Loucy (cell line): ENCODE results near the gene FAM151A.

ENCODE experiments used
- H2AFZ ChIP-seq: fragments of 200-600 bp; sonication (generic); 2 replicates; pipeline ENCODE4 v1.6.0; 2016; ENCODE audit warnings: antibody characterized with exemption, mild to moderate bottlenecking, low read length, moderate library complexity
- H3F3A ChIP-seq: fragments of 200-600 bp; 2 replicates; pipeline ENCODE4 v1.6.0; 2016; ENCODE audit warnings: antibody characterized with exemption, low read depth, mild to moderate bottlenecking
- H3K27me3 ChIP-seq: fragments of 200-600 bp; sonication (generic); 2 replicates; pipeline ENCODE4 v1.6.1; 2014; ENCODE audit warnings: low read length, mild to moderate bottlenecking; ENCODE audit not compliant: insufficient read depth, poor library complexity, severe bottlenecking
- H3K36me3 ChIP-seq: fragments of 200-600 bp; sonication (generic); 2 replicates; pipeline ENCODE4 v1.6.1; 2016; ENCODE audit warnings: low read length; ENCODE audit not compliant: insufficient read depth
- H3K4me1 ChIP-seq: fragments of 200-600 bp; sonication (generic); 2 replicates; pipeline ENCODE4 v1.5.1; 2014; ENCODE audit warnings: low read length, mild to moderate bottlenecking; ENCODE audit not compliant: insufficient read depth, poor library complexity, severe bottlenecking
- H3K4me2 ChIP-seq: fragments of 200-600 bp; sonication (generic); 2 replicates; pipeline ENCODE4 v1.6.0; 2014; ENCODE audit warnings: antibody characterized with exemption, low read length, low read depth, mild to moderate bottlenecking; ENCODE audit not compliant: poor library complexity, severe bottlenecking
- H3K4me3 ChIP-seq: fragments of 200-600 bp; sonication (generic); 2 replicates; pipeline ENCODE4 v1.5.1; 2014; ENCODE audit warnings: low read length, mild to moderate bottlenecking, mixed read lengths; ENCODE audit not compliant: poor library complexity, severe bottlenecking
- H3K79me2 ChIP-seq: fragments of 200-600 bp; sonication (generic); 2 replicates; pipeline ENCODE4 v1.6.1; 2014; ENCODE audit warnings: low read length; ENCODE audit not compliant: insufficient read depth
- H3K9ac ChIP-seq: fragments of 200-600 bp; sonication (generic); 2 replicates; pipeline ENCODE4 v1.6.0; 2014; ENCODE audit warnings: mild to moderate bottlenecking, low read depth, low read length, moderate library complexity; ENCODE audit not compliant: poor library complexity, severe bottlenecking
- H3K9me2 ChIP-seq: fragments of 200-600 bp; sonication (generic); replicated peaks from 2 replicates; pipeline ENCODE4 v1.6.1; 2016; ENCODE audit warnings: low read depth, low read length, mixed read lengths
- H3K9me3 ChIP-seq: fragments of 200-600 bp; sonication (generic); 2 replicates; pipeline ENCODE4 v1.6.1; 2014; ENCODE audit warnings: mild to moderate bottlenecking, antibody characterized with exemption, low read length, low read depth; ENCODE audit not compliant: insufficient read depth
- H4K20me1 ChIP-seq: fragments of 200-600 bp; sonication (generic); 2 replicates; pipeline ENCODE4 v1.6.0; 2014; ENCODE audit warnings: antibody characterized with exemption, low read length, mild to moderate bottlenecking; ENCODE audit not compliant: insufficient read depth, poor library complexity, severe bottlenecking
- EZH2phosphoT487 ChIP-seq: fragments of 200-600 bp; IDR thresholded peaks from 2 replicates; pipeline ENCODE4 v1.6.1; 2018; ENCODE audit warnings: antibody characterized with exemption, mild to moderate bottlenecking, moderate library complexity, borderline replicate concordance
- TF ChIP-seq, protein P1 (sequence below): fragments of 200-600 bp; sonication (generic); conservative IDR thresholded peaks from 2 replicates; pipeline ENCODE4 v1.5.1; 2014; ENCODE audit warnings: mild to moderate bottlenecking, antibody characterized with exemption, low read length

Gene FAM151A

DNA sequence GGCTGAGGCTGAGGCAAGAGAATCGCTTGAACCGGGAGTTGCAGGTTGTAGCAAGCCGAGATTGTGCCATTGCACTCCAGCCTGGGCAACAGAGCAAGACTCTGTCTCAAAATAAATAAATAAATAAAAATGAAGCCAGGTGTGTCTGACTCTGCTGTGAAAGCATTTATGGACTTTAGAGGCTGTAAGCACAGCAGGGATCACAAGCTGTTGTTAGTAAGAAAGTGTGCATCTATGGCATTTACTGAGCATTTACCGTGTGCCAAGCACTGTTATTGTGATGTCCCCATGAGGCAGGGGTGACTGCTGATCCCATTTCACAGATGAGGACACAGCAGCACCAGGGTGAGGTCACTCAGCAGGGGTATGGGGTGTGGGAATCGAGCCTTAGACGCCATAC lies 20.1 kb downstream of the FAM151A start:
- Histone ChIP-seq H3F3A (peaks cover 8% of the 10 kb centered on the region; the same call in 1 of the 2 replicates), H4K20me1 (no peaks in the 10 kb centered on the region), H3K36me3 (no peaks in the 10 kb centered on the region), H3K4me1 (peaks cover 36% of the 10 kb centered on the region), H3K9me2 (no peaks in the 10 kb centered on the region), H3K4me3 (no peak overlapping the region), H3K9me3 (no peaks in the 10 kb centered on the region), H3K4me2 (peak overlapping the region; percentile 66), H3K27me3 (no peaks in the 10 kb centered on the region), H2AFZ (no peak overlapping the region), H3K79me2 (no peaks in the 10 kb centered on the region), H3K9ac (peak overlapping the region; percentile 44)
- TF ChIP-seq, protein P1, sequence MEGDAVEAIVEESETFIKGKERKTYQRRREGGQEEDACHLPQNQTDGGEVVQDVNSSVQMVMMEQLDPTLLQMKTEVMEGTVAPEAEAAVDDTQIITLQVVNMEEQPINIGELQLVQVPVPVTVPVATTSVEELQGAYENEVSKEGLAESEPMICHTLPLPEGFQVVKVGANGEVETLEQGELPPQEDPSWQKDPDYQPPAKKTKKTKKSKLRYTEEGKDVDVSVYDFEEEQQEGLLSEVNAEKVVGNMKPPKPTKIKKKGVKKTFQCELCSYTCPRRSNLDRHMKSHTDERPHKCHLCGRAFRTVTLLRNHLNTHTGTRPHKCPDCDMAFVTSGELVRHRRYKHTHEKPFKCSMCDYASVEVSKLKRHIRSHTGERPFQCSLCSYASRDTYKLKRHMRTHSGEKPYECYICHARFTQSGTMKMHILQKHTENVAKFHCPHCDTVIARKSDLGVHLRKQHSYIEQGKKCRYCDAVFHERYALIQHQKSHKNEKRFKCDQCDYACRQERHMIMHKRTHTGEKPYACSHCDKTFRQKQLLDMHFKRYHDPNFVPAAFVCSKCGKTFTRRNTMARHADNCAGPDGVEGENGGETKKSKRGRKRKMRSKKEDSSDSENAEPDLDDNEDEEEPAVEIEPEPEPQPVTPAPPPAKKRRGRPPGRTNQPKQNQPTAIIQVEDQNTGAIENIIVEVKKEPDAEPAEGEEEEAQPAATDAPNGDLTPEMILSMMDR = no peak
- TF ChIP-seq EZH2phosphoT487 = no peak

DNA sequence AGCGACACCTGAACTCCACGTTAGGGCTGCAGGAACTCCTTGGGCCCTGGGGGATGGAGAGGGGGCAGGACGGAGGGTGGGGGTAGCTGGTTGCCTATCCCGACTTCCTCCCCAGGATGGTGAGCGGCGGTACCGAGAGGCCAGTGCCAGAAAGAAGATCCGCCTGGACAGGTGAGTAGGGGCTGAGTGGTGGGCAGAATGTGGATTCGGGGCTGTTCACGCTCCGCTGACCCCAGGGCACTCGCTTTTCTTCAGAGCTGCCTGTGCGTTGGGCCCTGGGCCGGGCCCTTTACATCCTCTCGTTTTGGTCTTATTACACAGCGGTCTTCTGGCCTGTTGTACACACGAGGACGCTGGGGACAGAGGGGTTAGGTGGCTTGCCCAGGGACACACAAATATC lies 20.8 kb downstream of the FAM151A start:
- Histone ChIP-seq H3K9me2 (no peaks in the 10 kb centered on the region), H3K4me3 (no peak overlapping the region), H3K79me2 (no peaks in the 10 kb centered on the region), H3K9me3 (no peaks in the 10 kb centered on the region), H3K27me3 (no peaks in the 10 kb centered on the region), H3K4me1 (peaks cover 42% of the 10 kb centered on the region), H3F3A (peaks cover 8% of the 10 kb centered on the region; the same call in 1 of the 2 replicates), H4K20me1 (no peaks in the 10 kb centered on the region), H3K4me2 (no peak overlapping the region), H3K36me3 (no peaks in the 10 kb centered on the region), H3K9ac (no peak overlapping the region), H2AFZ (no peak overlapping the region)
- TF ChIP-seq EZH2phosphoT487 = no peak
- TF ChIP-seq, protein P1 = no peak

DNA sequence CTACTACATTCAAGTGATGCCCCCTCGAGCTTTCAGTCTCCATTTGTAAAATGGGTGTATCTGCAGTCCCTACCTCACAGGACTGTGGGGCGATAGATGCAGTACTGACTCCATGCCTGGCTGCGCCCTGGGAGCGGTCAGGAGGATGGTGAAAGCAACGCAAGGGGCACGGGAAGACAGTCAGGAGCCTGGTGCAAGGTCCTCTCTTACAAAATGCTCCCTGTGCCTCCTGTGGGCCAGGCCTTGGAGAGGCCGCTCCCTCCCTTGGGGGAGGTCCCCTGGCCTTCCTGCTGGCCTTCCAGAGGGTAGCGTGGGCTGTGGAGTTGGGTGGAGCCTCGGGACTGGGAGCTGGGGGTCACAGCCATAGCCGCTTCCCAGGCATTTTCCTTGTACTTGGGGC lies 21.6 kb downstream of the FAM151A start:
- Histone ChIP-seq H3K4me2 (no peak overlapping the region), H3K9me2 (no peaks in the 10 kb centered on the region), H2AFZ (no peak overlapping the region), H4K20me1 (no peaks in the 10 kb centered on the region), H3K9me3 (no peaks in the 10 kb centered on the region), H3K36me3 (no peaks in the 10 kb centered on the region), H3K27me3 (no peaks in the 10 kb centered on the region), H3F3A (peaks cover 8% of the 10 kb centered on the region; the same call in 1 of the 2 replicates), H3K9ac (no peak overlapping the region), H3K79me2 (no peaks in the 10 kb centered on the region), H3K4me3 (no peak overlapping the region), H3K4me1 (peaks cover 40% of the 10 kb centered on the region)
- TF ChIP-seq, protein P1 = no peak
- TF ChIP-seq EZH2phosphoT487 = no peak
